Neural progenitor cell (in vitro differentiated cells): Measurements from ENCODE around the gene PLCB1.

Experiments
- CTCF ChIP-seq: fragments of 200-600 bp; sonication (generic); IDR thresholded peaks from 2 replicates; pipeline ENCODE4 v1.5.1; 2017; ENCODE audit warnings: antibody characterized with exemption, mild to moderate bottlenecking
- EZH2 ChIP-seq: fragments of 200-600 bp; sonication (generic); IDR thresholded peaks from 2 replicates; pipeline ENCODE4 v1.6.1; 2017; ENCODE audit warnings: antibody characterized with exemption, mild to moderate bottlenecking, moderate library complexity
- EZH2phosphoT487 ChIP-seq: fragments of 200-600 bp; sonication (generic); IDR thresholded peaks from 2 replicates; pipeline ENCODE4 v1.6.1; 2017; ENCODE audit warnings: antibody characterized with exemption

DNA sequence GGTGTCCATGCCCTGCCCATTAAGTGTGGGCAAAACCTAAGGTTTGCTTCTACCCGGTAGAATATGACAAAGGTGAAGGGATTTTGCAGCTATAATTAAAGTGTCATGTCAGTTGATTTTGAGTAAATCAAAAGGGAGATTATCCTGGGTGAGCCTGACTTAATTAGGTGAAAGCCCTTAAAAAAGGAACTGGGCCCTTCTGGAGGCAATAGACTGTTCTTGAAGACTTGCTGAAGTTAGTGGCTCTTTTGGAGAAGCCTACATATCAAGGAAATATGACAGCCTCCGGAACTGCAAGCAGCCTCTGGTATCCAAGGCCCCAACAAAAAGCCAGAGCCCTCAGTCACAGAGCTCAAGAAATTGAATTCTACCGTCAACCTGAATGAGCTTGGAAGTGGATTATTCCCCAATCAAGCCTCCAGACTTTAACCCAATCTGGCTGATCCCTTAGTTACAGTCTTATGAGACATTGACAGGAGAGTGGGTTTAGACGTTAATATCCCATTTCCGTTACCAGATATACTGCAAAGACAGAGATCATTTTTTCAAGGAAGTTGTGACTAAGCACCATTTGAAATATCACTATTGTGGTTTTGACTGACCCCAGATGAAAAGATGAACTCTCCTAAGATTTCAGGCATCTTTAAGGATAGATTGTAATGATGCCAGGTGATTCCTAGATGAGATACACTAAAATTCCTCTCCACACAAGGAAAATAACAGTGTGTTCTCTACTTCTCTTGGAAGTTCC is 303.4 kb downstream of the PLCB1 start:
- TF ChIP-seq CTCF = no peak
- TF ChIP-seq EZH2 = no peak
- TF ChIP-seq EZH2phosphoT487 = no peak
